Fibroblast of lung (primary cell): ENCODE results near the gene CACNA2D3.

Source experiments
- EZH2 ChIP-seq: IDR thresholded peaks from 2 replicates; pipeline ENCODE4 v1.5.1; 2012; ENCODE audit warnings: low read length, control low read depth, mild to moderate bottlenecking; ENCODE audit errors: missing control alignments
- TF ChIP-seq, protein P1 (sequence below), 2 donors: IDR thresholded peaks in 1 of 2; conservative IDR thresholded peaks in 1 of 2; 1 replicate in 1 of 2; 2 replicates in 1 of 2; pipeline ENCODE4 v1.5.1; 2011 to 2012; ENCODE audit warnings: low read length in 2 of 2, control low read depth in 1 of 2, inconsistent platforms in 1 of 2, low read depth in 1 of 2, mild to moderate bottlenecking in 1 of 2

DNA sequence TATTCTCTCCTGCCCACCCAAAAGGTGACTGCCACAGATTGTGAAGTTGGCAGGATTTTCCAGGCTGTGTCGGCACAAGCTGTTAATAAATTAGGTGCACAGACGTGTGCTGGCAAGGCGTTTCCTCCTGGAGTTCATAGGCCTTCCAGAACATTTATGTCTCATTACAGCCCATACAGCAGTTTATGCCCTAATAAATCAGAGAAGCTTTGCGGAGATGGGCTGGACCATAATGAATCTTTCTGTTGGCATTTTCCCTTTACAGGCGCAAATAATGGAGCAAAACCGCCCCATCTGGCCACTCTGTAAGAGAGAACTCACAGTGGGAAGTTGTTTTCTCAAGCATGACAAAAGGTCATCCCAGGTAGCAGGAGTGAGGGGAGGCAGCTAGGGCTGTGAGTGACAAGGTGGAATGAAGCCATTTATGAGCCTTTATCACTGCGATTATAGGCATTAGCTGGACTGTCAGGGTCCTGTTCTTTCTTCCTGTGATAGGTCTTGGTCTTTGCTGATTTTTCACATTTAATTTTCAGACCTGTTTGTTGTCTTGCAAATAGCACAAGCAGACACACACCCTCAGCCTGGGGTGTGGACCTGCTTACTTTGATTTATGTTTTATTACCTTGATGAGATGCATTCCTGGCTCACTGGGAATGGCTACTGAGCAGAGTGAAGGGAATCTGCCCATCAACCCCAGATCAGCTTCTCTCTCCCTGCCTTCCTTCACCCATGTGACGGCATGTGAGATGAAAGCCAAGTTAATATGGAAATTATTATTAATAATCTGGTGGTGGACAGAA, 548.0 kb downstream of the CACNA2D3 start:
- TF ChIP-seq, protein P1, sequence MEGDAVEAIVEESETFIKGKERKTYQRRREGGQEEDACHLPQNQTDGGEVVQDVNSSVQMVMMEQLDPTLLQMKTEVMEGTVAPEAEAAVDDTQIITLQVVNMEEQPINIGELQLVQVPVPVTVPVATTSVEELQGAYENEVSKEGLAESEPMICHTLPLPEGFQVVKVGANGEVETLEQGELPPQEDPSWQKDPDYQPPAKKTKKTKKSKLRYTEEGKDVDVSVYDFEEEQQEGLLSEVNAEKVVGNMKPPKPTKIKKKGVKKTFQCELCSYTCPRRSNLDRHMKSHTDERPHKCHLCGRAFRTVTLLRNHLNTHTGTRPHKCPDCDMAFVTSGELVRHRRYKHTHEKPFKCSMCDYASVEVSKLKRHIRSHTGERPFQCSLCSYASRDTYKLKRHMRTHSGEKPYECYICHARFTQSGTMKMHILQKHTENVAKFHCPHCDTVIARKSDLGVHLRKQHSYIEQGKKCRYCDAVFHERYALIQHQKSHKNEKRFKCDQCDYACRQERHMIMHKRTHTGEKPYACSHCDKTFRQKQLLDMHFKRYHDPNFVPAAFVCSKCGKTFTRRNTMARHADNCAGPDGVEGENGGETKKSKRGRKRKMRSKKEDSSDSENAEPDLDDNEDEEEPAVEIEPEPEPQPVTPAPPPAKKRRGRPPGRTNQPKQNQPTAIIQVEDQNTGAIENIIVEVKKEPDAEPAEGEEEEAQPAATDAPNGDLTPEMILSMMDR (conservative IDR thresholded peaks at IDR 0.05 in 1 of 2, IDR thresholded peaks at IDR 0.05 in 1 of 2; ENCODE audit: low read depth in 1 of 2, low read length in 2 of 2) = no peak
- TF ChIP-seq EZH2 = no peak
